AML-193 (cell line): ENCODE data around the gene OSER1.
"Not testable (repeated sequence)": the region's sequence is repeated elsewhere in the genome, so short reads cannot be mapped to it uniquely, and the experiment has no call there.

Experiments
- DNase-seq, 2 experiments: peaks; one replicate each; lab custom pipeline; 2025; lab: John Stamatoyannopoulos, UW

The OSER1 gene

GRCh38 chr20:44200983-44201382 lies 9.6 kb downstream of the OSER1 start:
- no peak for DNase-seq

- no peak for DNase-seq
These were observed 10.2 kb downstream of the OSER1 start for GRCh38 chr20:44200371-44200770.

GRCh38 chr20:44199877-44200276 lies 10.7 kb downstream of the OSER1 start:
- no peak for DNase-seq

GRCh38 chr20:44198872-44199271 lies 11.7 kb downstream of the OSER1 start:
- DNase-seq: no peak

GRCh38 chr20:44196271-44196670 lies 14.3 kb downstream of the OSER1 start:
- DNase-seq: peak in 1 of 2 experiments; percentile 23

- no peak for DNase-seq
These were observed 15.0 kb downstream of the OSER1 start for GRCh38 chr20:44195605-44196004.

GRCh38 chr20:44193801-44194200 lies 16.8 kb downstream of the OSER1 start:
- DNase-seq: no peak

- not testable (repeated sequence) for DNase-seq
These were observed 18.9 kb downstream of the OSER1 start for GRCh38 chr20:44191640-44192039.

- peak; percentile 49 to 51 for DNase-seq
These were observed 20.2 kb downstream of the OSER1 start for GRCh38 chr20:44190197-44190852.

GRCh38 chr20:44188752-44189151 lies 21.8 kb downstream of the OSER1 start:
- DNase-seq: peak; percentile 41 to 60

GRCh38 chr20:44187772-44188709 lies 22.5 kb downstream of the OSER1 start:
- no peak for DNase-seq

- no peak for DNase-seq
These were observed 23.4 kb downstream of the OSER1 start, which contains the start of gene JPH2 for GRCh38 chr20:44187054-44187771. TSS of gene JPH2 (minus strand) at chr20:44187188. CDS start at chr20:44186705, 483 bp downstream.

- no peak for DNase-seq
These were observed 23.9 kb downstream of the OSER1 start for GRCh38 chr20:44186674-44187053.

GRCh38 chr20:44186201-44186600 lies 24.4 kb downstream of the OSER1 start:
- no peak for DNase-seq

GRCh38 chr20:44185574-44185973 lies 25.0 kb downstream of the OSER1 start:
- DNase-seq: no peak

GRCh38 chr20:44183282-44183681 lies 27.3 kb downstream of the OSER1 start:
- DNase-seq: no peak

- no peak for DNase-seq
These were observed 27.7 kb downstream of the OSER1 start for GRCh38 chr20:44182863-44183262.

GRCh38 chr20:44182135-44182765 lies 28.3 kb downstream of the OSER1 start:
- DNase-seq: no peak

- DNase-seq: no peak
These were observed 29.0 kb downstream of the OSER1 start for GRCh38 chr20:44181611-44182010.

GRCh38 chr20:44180814-44181213 lies 29.8 kb downstream of the OSER1 start:
- no peak for DNase-seq

GRCh38 chr20:44176833-44177534 lies 33.6 kb downstream of the OSER1 start:
- DNase-seq: no peak
